IPS-20b (cell line): ENCODE data around the gene KRT33B.
"Not testable (repeated sequence)": the region's sequence is repeated elsewhere in the genome, so short reads cannot be mapped to it uniquely, and the experiment has no call there.

Source experiments
- H3K27ac ChIP-seq: one replicate; pipeline ENCODE4 v1.5.1; 2013; ENCODE audit warnings: low read length
- H3K27me3 ChIP-seq: 2 replicates; pipeline ENCODE4 v1.6.1; 2013; ENCODE audit warnings: mild to moderate bottlenecking, low read length, inconsistent platforms; ENCODE audit not compliant: insufficient read depth
- H3K36me3 ChIP-seq: 2 replicates; pipeline ENCODE4 v1.6.1; 2013; ENCODE audit warnings: low read depth, mild to moderate bottlenecking, inconsistent platforms, low read length, moderate library complexity; ENCODE audit not compliant: insufficient read depth
- H3K4me1 ChIP-seq: 2 replicates; pipeline ENCODE4 v1.6.1; 2013; ENCODE audit warnings: mild to moderate bottlenecking, control low read depth, inconsistent platforms, low read length, moderate library complexity; ENCODE audit not compliant: insufficient read depth
- H3K4me3 ChIP-seq: 2 replicates; pipeline ENCODE4 v1.5.1; 2013; ENCODE audit warnings: mild to moderate bottlenecking, low read length, inconsistent platforms
- H3K9ac ChIP-seq: 2 replicates; pipeline ENCODE4 v1.6.1; 2013; ENCODE audit warnings: low read depth, mild to moderate bottlenecking, inconsistent platforms, low read length, moderate library complexity
- H3K9me3 ChIP-seq: 2 replicates; pipeline ENCODE4 v1.6.1; 2013; ENCODE audit warnings: mild to moderate bottlenecking, low read depth, low read length, inconsistent platforms; ENCODE audit not compliant: insufficient read depth

The KRT33B gene

DNA sequence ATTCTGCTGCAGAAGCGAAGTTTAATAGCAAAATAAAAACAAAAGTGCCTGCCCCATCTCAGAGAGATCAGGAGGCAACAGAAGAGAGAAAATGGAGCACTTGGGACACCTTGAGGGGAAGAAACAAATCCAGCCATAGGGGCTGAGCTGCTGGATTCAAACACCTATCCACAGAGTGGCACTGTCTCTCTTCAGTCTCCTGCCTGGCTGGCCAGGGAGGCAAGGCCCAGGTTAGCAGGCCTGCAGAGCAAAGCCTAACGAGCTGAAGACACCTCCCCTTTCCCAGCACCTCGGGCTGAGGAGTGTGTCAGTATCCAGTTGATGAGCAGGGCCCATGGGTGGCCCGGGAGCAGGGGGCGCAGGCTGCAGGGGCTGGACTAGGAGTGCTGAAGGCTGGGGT, 36.6 kb upstream of the KRT33B start:
- Histone ChIP-seq H3K9me3 (no peaks in the 10 kb centered on the region), H3K4me3 (no peak overlapping the region), H3K4me1 (no peaks in the 10 kb centered on the region), H3K36me3 (no peaks in the 10 kb centered on the region), H3K27me3 (no peaks in the 10 kb centered on the region), H3K27ac (no peak overlapping the region), H3K9ac (no peak overlapping the region)

DNA sequence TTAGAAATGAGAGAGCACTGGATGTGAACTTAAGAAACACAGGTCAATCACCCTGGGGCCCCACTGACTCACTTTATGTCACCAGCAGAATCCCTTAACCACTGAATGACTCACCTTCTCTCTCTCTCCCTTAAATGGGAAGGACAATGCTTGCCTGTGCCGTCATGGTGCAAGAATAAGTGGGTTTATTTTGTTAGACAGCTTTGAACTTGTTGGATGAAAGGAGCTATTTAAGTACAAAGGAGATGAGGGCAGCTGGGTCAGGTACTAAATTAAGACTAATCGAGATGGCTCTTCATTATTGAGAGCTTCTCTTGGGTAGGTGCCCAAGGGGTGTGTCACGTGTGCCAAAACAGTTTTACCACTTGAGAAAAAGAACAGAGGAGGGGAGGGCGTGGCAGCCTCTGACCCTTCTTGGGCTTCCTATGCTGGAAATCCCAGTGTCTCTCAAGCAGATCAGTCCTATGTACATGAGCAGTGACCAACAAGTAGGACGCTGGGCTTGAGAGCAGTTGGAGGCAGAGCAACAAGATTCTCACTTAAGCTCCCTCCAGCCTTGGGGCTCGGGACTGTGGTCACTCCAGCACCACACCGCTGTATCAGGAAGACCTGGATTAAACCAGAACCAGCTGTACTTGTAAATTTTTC, 34.5 kb upstream of the KRT33B start:
- H3K9ac ChIP-seq: no peak overlapping the region
- H3K4me1 ChIP-seq: no peaks in the 10 kb centered on the region
- H3K27me3 ChIP-seq: no peaks in the 10 kb centered on the region
- no peaks in the 10 kb centered on the region for H3K9me3 ChIP-seq
- H3K4me3 ChIP-seq: no peak overlapping the region
- H3K27ac ChIP-seq: no peak overlapping the region
- no peaks in the 10 kb centered on the region for H3K36me3 ChIP-seq

DNA sequence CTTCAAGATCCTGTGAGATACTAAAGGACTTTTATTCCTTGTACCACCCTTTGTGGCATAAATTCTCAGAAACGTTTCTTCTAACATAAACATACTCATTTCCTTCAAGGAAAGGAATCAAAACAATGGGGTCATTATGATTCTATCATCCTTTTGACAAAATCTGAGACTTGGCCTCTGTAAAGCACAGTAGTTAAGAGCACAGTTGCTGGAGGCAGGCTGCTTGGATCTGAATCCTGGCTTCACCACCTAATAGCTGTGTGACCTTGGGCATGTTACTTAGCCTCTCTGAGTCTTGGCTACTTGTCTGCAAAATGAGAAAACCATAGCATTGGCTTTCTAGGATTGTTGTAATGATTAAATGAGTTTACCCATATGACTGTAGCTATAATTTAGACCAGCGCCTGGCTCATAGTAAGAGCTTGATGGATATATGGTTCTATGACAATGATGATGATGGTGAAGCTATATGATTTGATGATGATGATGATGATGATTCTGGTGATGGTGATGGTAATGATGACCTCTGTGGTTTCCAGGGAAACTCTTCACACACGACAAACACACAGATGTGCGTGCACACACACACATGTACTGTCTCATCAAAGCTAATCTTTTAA, 33.9 kb upstream of the KRT33B start:
- no peak overlapping the region for H3K27ac ChIP-seq
- no peaks in the 10 kb centered on the region for H3K27me3 ChIP-seq
- no peak overlapping the region for H3K4me3 ChIP-seq
- H3K9me3 ChIP-seq: no peaks in the 10 kb centered on the region
- no peaks in the 10 kb centered on the region for H3K36me3 ChIP-seq
- no peaks in the 10 kb centered on the region for H3K4me1 ChIP-seq
- H3K9ac ChIP-seq: no peak overlapping the region

DNA sequence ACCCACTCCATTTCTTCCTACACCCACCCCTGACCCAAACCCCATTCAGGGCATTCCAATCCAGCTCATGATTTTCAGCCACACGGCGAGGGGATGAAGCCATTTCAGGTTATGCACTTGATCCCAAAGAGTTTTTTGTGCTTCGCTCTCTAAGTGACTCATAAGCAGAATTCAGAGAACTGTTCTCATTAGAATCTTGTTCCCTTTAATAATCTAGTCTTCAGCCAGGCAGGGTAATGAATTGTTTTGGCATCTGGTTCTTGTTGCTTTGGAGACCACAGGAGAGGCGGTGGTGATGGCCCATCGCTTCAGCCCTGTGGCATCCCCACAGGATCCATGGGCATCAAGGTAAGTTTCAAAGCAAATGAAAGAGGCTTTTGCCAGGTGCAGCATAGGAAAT, 32.5 kb upstream of the KRT33B start:
- H3K27me3 ChIP-seq: no peaks in the 10 kb centered on the region

DNA sequence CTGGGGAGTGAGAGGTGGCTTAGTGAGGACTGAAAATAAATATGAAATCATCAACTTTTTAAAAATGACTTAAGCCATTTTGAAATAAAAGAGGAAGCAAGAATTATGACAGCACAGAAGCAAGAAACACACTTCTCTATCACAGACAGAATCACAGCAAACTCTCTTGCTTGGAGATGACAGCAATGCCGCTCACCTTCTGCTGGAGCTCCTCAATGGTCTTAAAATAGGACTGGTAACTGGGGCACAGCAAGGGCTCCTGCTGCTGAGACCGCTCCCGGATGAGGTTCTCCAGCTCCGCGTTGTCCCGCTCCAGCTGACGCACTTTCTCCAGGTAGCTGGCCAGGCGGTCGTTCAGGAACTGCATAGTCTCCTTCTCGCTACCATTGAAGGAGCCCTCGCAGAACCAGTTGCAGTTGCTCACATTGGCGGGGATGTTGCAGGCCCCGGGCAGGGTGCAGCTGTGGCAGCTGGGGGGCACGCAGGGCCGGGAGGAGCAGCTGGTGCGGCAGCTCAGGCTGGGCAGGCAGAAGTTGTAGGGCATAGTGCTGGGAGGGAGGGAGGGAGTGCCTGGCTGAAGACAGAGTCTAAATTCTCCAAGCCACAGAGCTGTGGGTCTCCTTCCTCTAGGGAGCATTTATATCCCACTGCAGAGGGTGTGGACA, 27.5 kb upstream of the KRT33B start, which contains the start of gene KRT31:
KRT31 (minus strand) TSS at position 613 of the 665 bp plus-strand sequence; CDS start at position 544, 69 bp downstream.
- Histone ChIP-seq H3K27ac (no peak within 1 kb of the TSS), H3K4me3 (no peak within 1 kb of the TSS), H3K36me3 (no peaks in the 10 kb centered on the region), H3K27me3 (no peaks in the 10 kb centered on the region), H3K9me3 (no peaks in the 10 kb centered on the region), H3K9ac (no peak within 1 kb of the TSS), H3K4me1 (no peaks in the 10 kb centered on the region)

More for the DNA sequence above, 32.5 kb upstream of the KRT33B start:
- H3K27ac ChIP-seq: no peak overlapping the region
- no peaks in the 10 kb centered on the region for H3K9me3 ChIP-seq
- H3K4me1 ChIP-seq: no peaks in the 10 kb centered on the region
- H3K36me3 ChIP-seq: no peaks in the 10 kb centered on the region
- no peak overlapping the region for H3K9ac ChIP-seq
- no peak overlapping the region for H3K4me3 ChIP-seq

DNA sequence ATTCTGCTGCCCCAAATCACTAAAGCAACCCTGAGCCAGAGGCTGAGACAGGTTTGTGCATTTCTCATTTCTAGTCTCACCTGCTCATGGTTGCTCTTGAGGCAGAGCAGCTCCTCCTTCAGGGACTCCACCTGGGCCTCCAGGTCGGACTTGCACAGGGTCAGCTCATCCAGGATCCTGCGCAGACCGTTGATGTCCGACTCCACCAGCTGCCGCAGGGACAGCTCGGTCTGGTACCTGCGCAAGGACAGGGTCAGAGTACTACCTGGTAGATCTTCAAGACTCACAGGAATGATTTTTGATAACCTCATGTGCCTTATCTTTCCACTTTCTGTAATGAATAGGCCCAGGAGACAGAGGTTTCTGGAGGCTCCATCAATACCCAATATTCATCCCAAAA, 26.7 kb upstream of the KRT33B start:
- no peak overlapping the region for H3K9ac ChIP-seq
- no peaks in the 10 kb centered on the region for H3K36me3 ChIP-seq
- no peak overlapping the region for H3K27ac ChIP-seq
- H3K27me3 ChIP-seq: no peaks in the 10 kb centered on the region
- no peaks in the 10 kb centered on the region for H3K9me3 ChIP-seq
- H3K4me3 ChIP-seq: no peak overlapping the region
- no peaks in the 10 kb centered on the region for H3K4me1 ChIP-seq

DNA sequence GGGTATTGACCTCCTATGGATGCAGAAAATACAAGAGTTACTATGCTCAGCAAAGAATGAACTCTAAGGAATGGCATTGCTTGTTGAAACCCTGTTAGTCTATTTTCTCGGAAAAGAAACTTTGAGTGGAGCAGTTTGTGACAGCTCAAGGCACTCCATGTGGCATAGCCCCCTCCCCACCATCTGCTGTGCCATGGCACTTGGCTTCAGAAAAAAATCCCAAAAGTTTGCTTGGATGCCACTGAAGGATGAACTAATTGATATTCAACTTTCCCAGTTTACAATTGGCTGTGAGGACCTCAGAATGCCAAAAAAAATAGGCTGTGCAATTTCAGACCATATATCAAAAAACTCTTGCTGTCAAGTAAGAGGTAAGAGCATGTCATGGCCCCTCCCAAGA, 26.0 kb upstream of the KRT33B start:
- H3K27ac ChIP-seq: no peak overlapping the region
- no peak overlapping the region for H3K4me3 ChIP-seq
- H3K9me3 ChIP-seq: no peaks in the 10 kb centered on the region
- no peaks in the 10 kb centered on the region for H3K27me3 ChIP-seq
- H3K9ac ChIP-seq: no peak overlapping the region
- no peaks in the 10 kb centered on the region for H3K4me1 ChIP-seq
- H3K36me3 ChIP-seq: no peaks in the 10 kb centered on the region

DNA sequence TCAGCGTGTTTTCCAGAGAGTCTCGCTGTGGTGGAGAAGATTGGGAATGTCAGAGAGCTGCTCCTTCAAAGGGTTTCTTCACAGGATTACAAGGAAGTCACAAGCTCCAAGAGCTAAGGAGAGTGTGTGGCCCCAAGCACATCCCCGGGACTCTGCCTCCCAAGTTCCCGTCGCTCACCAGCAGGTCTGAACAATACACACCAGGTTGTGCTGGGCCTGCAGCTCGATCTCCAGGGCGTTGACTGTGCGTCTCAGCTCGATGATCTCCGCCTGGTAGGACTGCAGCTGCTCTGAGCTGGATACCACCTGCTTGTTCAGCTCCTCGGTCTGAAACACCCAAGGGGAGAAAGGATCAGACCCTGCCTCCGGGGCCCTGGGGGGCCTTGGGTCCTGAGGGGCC, 25.4 kb upstream of the KRT33B start:
- not testable (repeated sequence) for H3K27ac ChIP-seq, H3K4me3 ChIP-seq, H3K27me3 ChIP-seq, H3K9me3 ChIP-seq, H3K9ac ChIP-seq, H3K36me3 ChIP-seq, H3K4me1 ChIP-seq

DNA sequence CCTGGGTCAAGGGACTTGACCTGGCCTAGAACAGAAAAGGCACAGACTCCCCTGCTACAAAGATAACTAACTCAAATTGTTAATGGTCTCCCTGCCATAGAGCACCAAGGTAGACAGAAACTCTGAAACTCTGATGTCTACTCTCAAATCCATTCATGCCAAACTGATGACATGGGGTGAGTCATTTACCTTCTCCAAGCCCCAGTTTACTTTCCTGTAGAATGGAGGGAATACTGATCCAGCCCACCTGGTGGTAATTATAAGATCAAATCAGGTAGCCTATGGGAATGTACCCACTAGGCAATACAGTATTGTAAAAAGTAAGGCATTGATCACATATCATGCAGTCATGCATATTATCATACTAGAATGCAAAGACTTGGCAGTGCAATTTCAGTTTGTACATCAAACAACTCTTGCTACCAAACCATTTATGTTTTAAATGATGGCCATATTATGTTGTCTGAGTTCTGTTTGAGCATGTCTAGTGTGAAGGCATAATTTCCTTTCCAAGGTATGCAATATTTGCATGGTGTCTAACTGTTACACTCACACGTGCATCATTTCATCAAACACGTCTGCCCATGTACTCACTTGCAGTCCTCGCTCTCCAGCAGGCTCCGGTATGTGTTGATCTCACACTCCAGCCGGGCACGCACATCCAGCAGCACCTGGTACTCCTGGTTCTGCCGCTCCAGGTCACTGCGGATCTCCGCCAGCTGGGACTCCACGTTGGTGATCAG, 24.8 kb upstream of the KRT33B start:
- Histone ChIP-seq H3K27me3 (no peaks in the 10 kb centered on the region), H3K9me3 (no peaks in the 10 kb centered on the region), H3K4me3 (no peak overlapping the region)

DNA sequence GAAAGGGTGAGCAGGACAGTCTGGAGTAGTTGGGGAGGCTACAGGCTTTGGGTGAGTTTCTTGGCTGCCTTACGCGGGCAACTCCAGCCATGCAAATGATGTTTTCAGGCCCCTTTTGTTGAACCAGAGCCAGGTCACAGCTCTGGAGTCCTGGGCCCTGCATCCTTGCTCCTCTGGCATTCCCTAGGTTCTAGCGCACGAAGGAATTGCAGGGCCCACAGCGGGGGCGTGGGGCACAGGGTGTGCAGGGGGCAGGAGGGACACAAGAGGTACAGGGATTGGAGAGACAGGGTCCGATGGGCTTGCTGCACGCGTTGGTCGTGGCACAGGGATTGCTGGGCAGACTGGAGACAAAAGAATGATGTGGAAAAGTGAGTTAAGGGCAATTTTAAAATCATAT, 24.2 kb upstream of the KRT33B start:
- no peaks in the 10 kb centered on the region for H3K27me3 ChIP-seq

More for the DNA sequence above, 24.8 kb upstream of the KRT33B start:
- H3K4me1 ChIP-seq: no peaks in the 10 kb centered on the region
- H3K36me3 ChIP-seq: no peaks in the 10 kb centered on the region
- no peak overlapping the region for H3K27ac ChIP-seq
- H3K9ac ChIP-seq: no peak overlapping the region

DNA sequence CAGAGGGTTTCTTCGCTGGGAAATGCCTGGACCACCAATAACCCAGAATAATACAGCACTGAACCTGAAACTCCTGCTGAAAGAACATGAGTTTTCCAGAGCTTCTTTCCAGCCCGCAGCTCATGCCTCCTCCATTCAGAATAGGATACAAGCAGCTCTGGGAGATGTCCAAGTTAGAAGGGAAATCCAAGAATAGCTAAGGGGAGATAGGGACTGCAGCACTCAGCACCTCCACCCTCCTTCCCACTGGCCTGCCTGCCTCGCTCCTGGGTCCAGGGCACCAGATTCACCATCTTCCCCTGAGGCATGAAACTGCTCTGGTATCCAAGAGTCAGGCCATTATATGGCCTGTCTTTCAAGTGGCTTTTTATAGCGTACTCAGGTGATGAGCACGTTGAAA, 23.7 kb upstream of the KRT33B start:
- Histone ChIP-seq H3K9me3 (no peaks in the 10 kb centered on the region), H3K9ac (no peak overlapping the region), H3K4me1 (no peaks in the 10 kb centered on the region), H3K36me3 (no peaks in the 10 kb centered on the region), H3K4me3 (no peak overlapping the region), H3K27ac (no peak overlapping the region), H3K27me3 (no peaks in the 10 kb centered on the region)

More for the DNA sequence above, 24.2 kb upstream of the KRT33B start:
- Histone ChIP-seq H3K4me1 (no peaks in the 10 kb centered on the region), H3K36me3 (no peaks in the 10 kb centered on the region), H3K4me3 (no peak overlapping the region), H3K9ac (no peak overlapping the region), H3K27ac (no peak overlapping the region), H3K9me3 (no peaks in the 10 kb centered on the region)
